Measurements from ENCODE around the gene WSCD2.

Gene WSCD2

GRCh38 chr12:108271951-108272872 lies 143.1 kb downstream of the WSCD2 start:
- no peak for DNase-seq

- DNase-seq, result no peak
Measured at GRCh38 chr12:108273217-108273616, 144.1 kb downstream of the WSCD2 start.

GRCh38 chr12:108277613-108278012 lies 148.5 kb downstream of the WSCD2 start:
- DNase-seq, result no peak

- DNase-seq, result no peak
Measured at GRCh38 chr12:108282160-108282559, 153.1 kb downstream of the WSCD2 start.

GRCh38 chr12:108282676-108283075 lies 153.6 kb downstream of the WSCD2 start:
- no peak for DNase-seq

GRCh38 chr12:108284163-108284562 lies 155.1 kb downstream of the WSCD2 start:
- no peak for DNase-seq

GRCh38 chr12:108285016-108285415 lies 155.9 kb downstream of the WSCD2 start:
- no peak for DNase-seq

GRCh38 chr12:108287227-108287626 lies 158.1 kb downstream of the WSCD2 start:
- no peak for DNase-seq

- DNase-seq, result no peak
Measured at GRCh38 chr12:108289350-108290161, 160.5 kb downstream of the WSCD2 start.

- no peak for DNase-seq
Measured at GRCh38 chr12:108295641-108296040, 166.6 kb downstream of the WSCD2 start.

- no peak for DNase-seq
Measured at GRCh38 chr12:108296945-108297344, 167.9 kb downstream of the WSCD2 start.

GRCh38 chr12:108297424-108297823 lies 168.3 kb downstream of the WSCD2 start:
- no peak for DNase-seq

GRCh38 chr12:108297895-108298760 lies 169.0 kb downstream of the WSCD2 start:
- DNase-seq, result no peak

- no peak for DNase-seq
Measured at GRCh38 chr12:108298761-108299275, 169.7 kb downstream of the WSCD2 start.

- no peak for DNase-seq
Measured at GRCh38 chr12:108299516-108299915, 170.4 kb downstream of the WSCD2 start.

Measured in NCI-H1048 (cell line).